RKO (cell line): Measurements from ENCODE around the gene ABHD14A.

Source experiments
- DNase-seq: peaks from one replicate; pipeline ENCODE4 v3.0.0-alpha.2; 2016; ENCODE audit warnings: low spot score

The ABHD14A gene

GRCh38 chr3:52020796-52021195, 45.9 kb downstream of the ABHD14A start:
- no peak for DNase-seq

GRCh38 chr3:52021489-52022268, 46.8 kb downstream of the ABHD14A start:
- DNase-seq, result no peak

- DNase-seq, result no peak
These were observed 47.6 kb downstream of the ABHD14A start for GRCh38 chr3:52022323-52023100.

- DNase-seq, result no peak
These were observed 48.4 kb downstream of the ABHD14A start for GRCh38 chr3:52023101-52023770.

- no peak for DNase-seq
These were observed 49.2 kb downstream of the ABHD14A start for GRCh38 chr3:52023860-52024764.

- DNase-seq, result no peak
These were observed 50.0 kb downstream of the ABHD14A start for GRCh38 chr3:52024765-52025452.

- DNase-seq, result no peak
These were observed 50.6 kb downstream of the ABHD14A start for GRCh38 chr3:52025453-52025852.

GRCh38 chr3:52026041-52026440, 51.2 kb downstream of the ABHD14A start:
- no peak for DNase-seq

GRCh38 chr3:52028572-52028971, 53.7 kb downstream of the ABHD14A start:
- no peak for DNase-seq

GRCh38 chr3:52029053-52029452, 54.2 kb downstream of the ABHD14A start:
- no peak for DNase-seq

- no peak for DNase-seq
These were observed 54.7 kb downstream of the ABHD14A start for GRCh38 chr3:52029535-52029934.
